OCI-LY3 (cell line): Measurements from ENCODE around the gene KCNH3.

Experiments used
- CTCF ChIP-seq: fragments of 200-600, 300-600 bp; sonication (generic); IDR thresholded peaks from 2 replicates; pipeline ENCODE4 v1.5.1; 2014; ENCODE audit warnings: antibody characterized with exemption, low read length, low read depth
- EZH2phosphoT487 ChIP-seq: fragments of 200-600 bp; shearing (Covaris generic); IDR thresholded peaks from 2 replicates; pipeline ENCODE4 v1.6.1; 2018; ENCODE audit warnings: antibody characterized with exemption, mixed run types, low read depth

DNA sequence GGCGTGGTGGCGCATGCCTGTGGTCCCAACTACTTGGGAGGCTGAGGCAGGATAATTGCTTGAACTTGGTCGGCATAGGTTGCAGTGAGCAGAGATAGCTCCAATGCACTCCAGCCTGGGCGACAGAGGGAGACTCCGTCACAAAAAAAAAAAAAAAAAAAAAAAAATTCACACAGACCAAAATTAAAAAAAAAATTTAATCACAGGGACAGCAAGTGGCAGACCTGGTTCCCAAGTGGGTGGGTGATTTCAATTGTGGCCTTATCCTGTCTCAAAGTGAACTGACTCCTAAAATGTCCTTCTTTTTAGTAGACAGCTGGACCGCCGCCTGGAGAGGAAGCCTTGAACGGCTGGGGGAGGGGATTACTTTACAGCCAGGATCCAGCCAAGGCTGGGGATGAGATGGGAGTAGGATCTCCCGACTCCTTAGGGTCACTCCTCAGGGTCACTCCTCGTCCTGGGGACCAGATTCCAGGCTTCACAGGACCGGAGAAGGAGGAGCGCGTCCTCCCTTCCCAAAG lies 1.5 kb upstream of the KCNH3 start:
- TF ChIP-seq CTCF (no peak), EZH2phosphoT487 (no peak)
